ENCODE results near the gene FAM76B. TPM values are rescaled to one million over a fixed set of nuclear protein-coding genes. Genes with fewer than 3 reads are reported as not detected.

FAM76B gene
- polyA plus RNA-seq, 3 donors = 7.8 to 46.6 (median 8.2) TPM

DNA sequence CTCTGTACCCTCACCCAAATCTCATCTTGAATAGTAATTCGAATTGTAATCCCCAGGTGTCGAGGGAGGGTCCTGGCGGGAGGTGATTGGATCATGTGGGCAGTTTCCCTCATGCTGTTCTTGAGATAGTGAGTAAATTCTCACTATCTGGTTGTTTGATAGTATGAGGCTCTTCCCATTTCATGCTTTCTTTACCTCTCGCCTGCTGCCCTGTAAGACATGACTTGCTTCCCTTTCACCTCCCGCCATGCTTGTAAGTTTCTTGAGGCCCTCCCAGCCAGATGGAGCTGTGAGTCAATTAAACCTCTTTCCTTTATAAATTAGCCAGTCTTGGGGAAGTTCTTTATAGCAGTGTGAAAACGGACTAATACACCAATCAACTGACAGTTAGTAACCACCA, 60.1 kb downstream of the FAM76B start:
- intact Hi-C loops (cut with micrococcal nuclease) = no loop called here
- WGBS (ENCODE audit: insufficient coverage) = no CpG with 5 or more reads among the region's 6 CpGs
- peaks cover 0 to 5% (median 0%) of the 10 kb centered on the region in 3 donors for H3K27me3 Mint-ChIP-seq (ENCODE audit: low read depth in 3 of 3)

DNA sequence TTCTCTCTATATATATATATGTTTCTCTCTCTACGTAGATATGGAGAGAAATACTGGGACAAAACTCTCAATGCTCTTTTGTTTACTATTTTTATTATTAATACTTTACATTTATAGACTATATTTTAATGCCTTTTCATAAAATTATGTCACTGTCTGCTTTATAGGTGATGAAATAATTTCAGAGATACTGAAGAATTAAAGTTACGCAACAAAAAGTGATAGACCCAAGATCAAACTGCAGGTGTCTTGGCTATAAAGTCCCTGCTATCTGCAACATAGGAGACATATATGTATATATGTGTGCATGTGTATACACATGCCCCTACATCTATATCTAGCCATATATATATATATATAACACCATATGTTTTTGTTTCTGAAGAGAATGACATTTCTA, 60.8 kb downstream of the FAM76B start:
- Histone ChIP-seq H3K27me3 (ENCODE audit: control insufficient read depth in 2 of 2, insufficient read depth in 2 of 2, low read length in 2 of 2) (no peaks in the 10 kb centered on the region), H2AFZ (ENCODE audit: insufficient read depth, low read depth, low read length, poor library complexity, severe bottlenecking) (no peak overlapping the region), H3K9ac (ENCODE audit: insufficient read depth, low read length, poor library complexity, severe bottlenecking) (no peak overlapping the region), H3K9me3 (replicated peaks in 1 of 2; ENCODE audit: control insufficient read depth in 1 of 2, insufficient read depth in 1 of 2, low read length in 2 of 2) (no peaks in the 10 kb centered on the region), H3K79me2 (ENCODE audit: insufficient read depth, low read length) (no peaks in the 10 kb centered on the region), H3K27ac (ENCODE audit: low read depth in 1 of 2, low read length in 2 of 2) (no peak overlapping the region), H3K4me2 (replicated peaks; ENCODE audit: extremely low read depth, low read length, poor library complexity, severe bottlenecking) (no peak overlapping the region), H3K4me3 (replicated peaks in 1 of 3; ENCODE audit: low read depth in 2 of 3, low read length in 3 of 3) (no peak overlapping the region), H4K20me1 (ENCODE audit: insufficient read depth, low read length) (no peaks in the 10 kb centered on the region), H3K36me3 (replicated peaks in 1 of 2; ENCODE audit: control insufficient read depth in 1 of 2, insufficient read depth in 2 of 2, low read length in 2 of 2) (no peaks in the 10 kb centered on the region), H3K4me1 (ENCODE audit: control insufficient read depth in 1 of 2, insufficient read depth in 2 of 2, low read length in 2 of 2) (no peaks in the 10 kb centered on the region)
- Mint-ChIP-seq H3K27me3 (ENCODE audit: low read depth in 3 of 3) (peaks cover 0 to 2% (median 0%) of the 10 kb centered on the region in 3 donors), H3K4me3 (no peak overlapping the region), H3K36me3 (no peaks in the 10 kb centered on the region), H3K9me3 (peaks cover 0 to 5% (median 3%) of the 10 kb centered on the region in 7 donors), H3K4me1 (peaks cover 2% of the 10 kb centered on the region), H3K27ac (no peak overlapping the region)
- TF ChIP-seq, protein P1, sequence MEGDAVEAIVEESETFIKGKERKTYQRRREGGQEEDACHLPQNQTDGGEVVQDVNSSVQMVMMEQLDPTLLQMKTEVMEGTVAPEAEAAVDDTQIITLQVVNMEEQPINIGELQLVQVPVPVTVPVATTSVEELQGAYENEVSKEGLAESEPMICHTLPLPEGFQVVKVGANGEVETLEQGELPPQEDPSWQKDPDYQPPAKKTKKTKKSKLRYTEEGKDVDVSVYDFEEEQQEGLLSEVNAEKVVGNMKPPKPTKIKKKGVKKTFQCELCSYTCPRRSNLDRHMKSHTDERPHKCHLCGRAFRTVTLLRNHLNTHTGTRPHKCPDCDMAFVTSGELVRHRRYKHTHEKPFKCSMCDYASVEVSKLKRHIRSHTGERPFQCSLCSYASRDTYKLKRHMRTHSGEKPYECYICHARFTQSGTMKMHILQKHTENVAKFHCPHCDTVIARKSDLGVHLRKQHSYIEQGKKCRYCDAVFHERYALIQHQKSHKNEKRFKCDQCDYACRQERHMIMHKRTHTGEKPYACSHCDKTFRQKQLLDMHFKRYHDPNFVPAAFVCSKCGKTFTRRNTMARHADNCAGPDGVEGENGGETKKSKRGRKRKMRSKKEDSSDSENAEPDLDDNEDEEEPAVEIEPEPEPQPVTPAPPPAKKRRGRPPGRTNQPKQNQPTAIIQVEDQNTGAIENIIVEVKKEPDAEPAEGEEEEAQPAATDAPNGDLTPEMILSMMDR (IDR thresholded peaks at IDR 0.05) = no peak
- DNase-seq = no peak
- WGBS (ENCODE audit: insufficient coverage) = no CpG with 5 or more reads among the region's 2 CpGs
- intact Hi-C loops (cut with micrococcal nuclease) = no loop called here

More for the DNA sequence above, 60.1 kb downstream of the FAM76B start:
- H3K36me3 ChIP-seq (replicated peaks in 1 of 2; ENCODE audit: control insufficient read depth in 1 of 2, insufficient read depth in 2 of 2, low read length in 2 of 2) = no peaks in the 10 kb centered on the region
- H3K4me3 ChIP-seq (replicated peaks in 1 of 3; ENCODE audit: low read depth in 2 of 3, low read length in 3 of 3) = no peak overlapping the region
- DNase-seq = no peak
- no peaks in the 10 kb centered on the region for H3K9me3 ChIP-seq (replicated peaks in 1 of 2; ENCODE audit: control insufficient read depth in 1 of 2, insufficient read depth in 1 of 2, low read length in 2 of 2)
- H3K4me3 Mint-ChIP-seq = no peak overlapping the region
- TF ChIP-seq, protein P1 (IDR thresholded peaks at IDR 0.05) = no peak
- no peaks in the 10 kb centered on the region for H3K27me3 ChIP-seq (ENCODE audit: control insufficient read depth in 2 of 2, insufficient read depth in 2 of 2, low read length in 2 of 2)
- peaks cover 0 to 5% (median 3%) of the 10 kb centered on the region in 7 donors for H3K9me3 Mint-ChIP-seq
- H3K79me2 ChIP-seq (ENCODE audit: insufficient read depth, low read length) = no peaks in the 10 kb centered on the region
- H3K4me1 Mint-ChIP-seq = peaks cover 8% of the 10 kb centered on the region
- H3K4me1 ChIP-seq (ENCODE audit: control insufficient read depth in 1 of 2, insufficient read depth in 2 of 2, low read length in 2 of 2) = no peaks in the 10 kb centered on the region
- no peak overlapping the region for H3K27ac Mint-ChIP-seq
- H2AFZ ChIP-seq (ENCODE audit: insufficient read depth, low read depth, low read length, poor library complexity, severe bottlenecking) = no peak overlapping the region
- H3K4me2 ChIP-seq (replicated peaks; ENCODE audit: extremely low read depth, low read length, poor library complexity, severe bottlenecking) = no peak overlapping the region
- H3K27ac ChIP-seq (ENCODE audit: low read depth in 1 of 2, low read length in 2 of 2) = no peak overlapping the region
- H4K20me1 ChIP-seq (ENCODE audit: insufficient read depth, low read length) = no peaks in the 10 kb centered on the region
- no peak overlapping the region for H3K9ac ChIP-seq (ENCODE audit: insufficient read depth, low read length, poor library complexity, severe bottlenecking)
- H3K36me3 Mint-ChIP-seq = no peaks in the 10 kb centered on the region
